HUES64 (cell line): ENCODE results near the gene TMPRSS2.

ENCODE experiments used
- H3K27ac ChIP-seq: 2 replicates; pipeline ENCODE4 v1.7.0; 2013; ENCODE audit warnings: low read depth, low read length, inconsistent platforms
- H3K27me3 ChIP-seq: 2 replicates; pipeline ENCODE4 v1.6.1; 2013; ENCODE audit warnings: mild to moderate bottlenecking, low read length; ENCODE audit not compliant: insufficient read depth
- H3K36me3 ChIP-seq: 2 replicates; pipeline ENCODE4 v1.6.1; 2013; ENCODE audit warnings: mild to moderate bottlenecking, low read length; ENCODE audit not compliant: insufficient read depth
- H3K4me1 ChIP-seq: 2 replicates; pipeline ENCODE4 v1.6.1; 2013; ENCODE audit warnings: mild to moderate bottlenecking, low read length, moderate library complexity; ENCODE audit not compliant: insufficient read depth
- H3K4me3 ChIP-seq: 2 replicates; pipeline ENCODE4 v1.5.1; 2013; ENCODE audit warnings: mild to moderate bottlenecking, low read length, moderate library complexity
- H3K9ac ChIP-seq: 2 replicates; pipeline ENCODE4 v1.6.1; 2013; ENCODE audit warnings: mild to moderate bottlenecking, low read depth, low read length
- H3K9me3 ChIP-seq: 2 replicates; pipeline ENCODE4 v1.6.1; 2013; ENCODE audit warnings: low read depth, low read length; ENCODE audit not compliant: insufficient read depth
- WGBS: fragments of 150-250, 120-280 bp; methylation state at CpG from one replicate; pipeline ENCODE4 v1.1.7; 2013; ENCODE audit warnings: missing lambda C conversion rate; 5-methylcytosine and 5-hydroxymethylcytosine counted together

Gene TMPRSS2

GRCh38 chr21:41480086-41480690 is 27.8 kb downstream of the TMPRSS2 start:
- H3K36me3 ChIP-seq: no peaks in the 10 kb centered on the region
- no peaks in the 10 kb centered on the region for H3K9me3 ChIP-seq
- H3K27me3 ChIP-seq: no peaks in the 10 kb centered on the region
- 95% methylated on average over 17 of the region's 17 CpGs for WGBS
- peaks cover 33% of the 10 kb centered on the region for H3K4me1 ChIP-seq
- H3K4me3 ChIP-seq: no peak overlapping the region
- no peak overlapping the region for H3K9ac ChIP-seq
- H3K27ac ChIP-seq: no peak overlapping the region

- H3K27ac ChIP-seq: no peak overlapping the region
- no peaks in the 10 kb centered on the region for H3K36me3 ChIP-seq
- H3K27me3 ChIP-seq: no peaks in the 10 kb centered on the region
- H3K4me1 ChIP-seq: peaks cover 33% of the 10 kb centered on the region
- no peak overlapping the region for H3K9ac ChIP-seq
- no peaks in the 10 kb centered on the region for H3K9me3 ChIP-seq
- WGBS: 66% methylated on average over 8 of the region's 8 CpGs
- no peak overlapping the region for H3K4me3 ChIP-seq
Observed at GRCh38 chr21:41479686-41480085, 28.3 kb downstream of the TMPRSS2 start.

DNA sequence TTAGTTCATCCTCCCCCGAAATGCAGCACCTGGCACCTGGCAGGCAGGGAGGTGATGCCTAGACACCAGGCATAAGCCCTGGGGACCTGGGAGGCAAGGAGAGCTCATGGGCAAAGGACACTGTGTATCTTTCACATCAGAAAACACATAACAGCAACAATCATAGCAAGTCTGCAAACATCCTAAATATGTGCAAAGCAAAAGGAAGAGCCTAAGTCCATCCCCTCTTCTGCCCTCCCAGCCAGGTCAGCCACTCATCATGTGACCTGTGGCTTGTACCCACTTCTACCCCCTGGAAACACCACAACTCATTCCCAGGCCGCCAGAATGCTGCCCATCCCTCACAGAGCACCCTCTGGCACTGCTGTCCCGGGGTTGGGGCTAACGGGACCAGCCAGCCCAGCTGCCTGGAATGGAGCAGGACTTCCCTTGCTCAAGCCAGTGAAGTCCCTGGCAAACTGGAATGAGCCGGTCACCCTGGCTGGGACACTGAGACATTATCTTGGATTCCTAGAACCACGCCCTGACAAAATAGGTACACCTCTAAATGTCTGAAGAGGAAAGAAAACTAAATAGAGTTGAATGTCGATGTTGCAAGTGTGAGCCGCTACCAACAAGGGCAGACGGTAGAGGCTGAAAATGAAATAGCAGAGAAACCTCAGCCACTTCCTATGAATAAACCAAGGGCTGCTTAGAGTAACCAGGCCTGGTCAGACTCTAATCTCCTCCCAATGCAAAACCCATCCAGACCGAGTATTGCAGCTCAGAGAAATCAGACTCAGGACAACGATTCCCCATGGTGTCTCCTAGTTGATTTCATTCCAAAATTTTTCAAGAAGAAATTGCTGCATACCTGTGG is 29.4 kb downstream of the TMPRSS2 start:
- H3K9ac ChIP-seq: 0 out of 2 replicates have a peak overlapping the region, but pooled peaks have one; percentile 6
- no peak overlapping the region for H3K4me3 ChIP-seq
- WGBS: 83% methylated on average over 11 of the region's 11 CpGs
- no peaks in the 10 kb centered on the region for H3K36me3 ChIP-seq
- no peaks in the 10 kb centered on the region for H3K27me3 ChIP-seq
- peak overlapping the region; percentile 80 for H3K27ac ChIP-seq
- H3K4me1 ChIP-seq: peaks cover 33% of the 10 kb centered on the region
- no peaks in the 10 kb centered on the region for H3K9me3 ChIP-seq

DNA sequence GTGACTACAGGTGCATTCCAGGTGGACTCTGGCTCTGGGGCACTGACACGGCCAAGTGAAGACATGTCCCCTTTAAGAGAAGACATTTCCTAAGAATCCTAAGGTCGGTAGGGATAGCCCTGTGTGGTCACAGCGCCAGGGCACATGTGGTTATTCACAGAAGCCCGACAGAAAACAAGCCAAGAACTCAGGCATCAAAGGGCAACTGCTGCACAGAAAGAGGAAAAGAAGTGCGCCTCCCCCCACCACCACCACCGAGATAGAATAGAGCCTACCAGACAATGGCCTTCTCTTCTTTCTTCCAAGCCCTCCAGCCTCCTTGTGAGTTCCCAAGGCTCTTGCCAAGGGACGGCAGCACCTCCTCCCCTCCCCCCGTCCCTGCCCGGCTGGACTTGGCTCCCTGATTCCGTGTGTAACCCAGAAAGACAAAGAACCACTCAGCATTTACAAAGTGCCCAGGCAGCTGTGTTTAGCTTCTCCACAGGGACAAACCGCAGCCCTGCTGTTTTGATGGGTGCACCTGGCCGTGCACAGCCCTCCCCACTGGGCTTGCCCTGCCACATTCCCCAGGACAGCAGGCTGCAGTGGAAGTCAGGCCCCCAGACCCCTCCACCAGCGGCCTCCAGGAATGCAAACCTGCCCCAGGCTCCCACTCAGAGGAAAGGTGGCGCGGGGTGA is 30.2 kb downstream of the TMPRSS2 start:
- peak overlapping the region; percentile 18; the same call in 1 of the 2 replicates for H3K4me3 ChIP-seq
- H3K9me3 ChIP-seq: no peaks in the 10 kb centered on the region
- WGBS: 15% methylated on average over 15 of the region's 15 CpGs
- peak overlapping the region; percentile 80 for H3K27ac ChIP-seq
- peaks cover 33% of the 10 kb centered on the region for H3K4me1 ChIP-seq
- H3K36me3 ChIP-seq: 0 out of 2 replicates have a peak, but pooled peaks cover 2% of the 10 kb centered on the region
- peak overlapping the region; percentile 6; the same call in 1 of the 2 replicates for H3K9ac ChIP-seq
- no peaks in the 10 kb centered on the region for H3K27me3 ChIP-seq

DNA sequence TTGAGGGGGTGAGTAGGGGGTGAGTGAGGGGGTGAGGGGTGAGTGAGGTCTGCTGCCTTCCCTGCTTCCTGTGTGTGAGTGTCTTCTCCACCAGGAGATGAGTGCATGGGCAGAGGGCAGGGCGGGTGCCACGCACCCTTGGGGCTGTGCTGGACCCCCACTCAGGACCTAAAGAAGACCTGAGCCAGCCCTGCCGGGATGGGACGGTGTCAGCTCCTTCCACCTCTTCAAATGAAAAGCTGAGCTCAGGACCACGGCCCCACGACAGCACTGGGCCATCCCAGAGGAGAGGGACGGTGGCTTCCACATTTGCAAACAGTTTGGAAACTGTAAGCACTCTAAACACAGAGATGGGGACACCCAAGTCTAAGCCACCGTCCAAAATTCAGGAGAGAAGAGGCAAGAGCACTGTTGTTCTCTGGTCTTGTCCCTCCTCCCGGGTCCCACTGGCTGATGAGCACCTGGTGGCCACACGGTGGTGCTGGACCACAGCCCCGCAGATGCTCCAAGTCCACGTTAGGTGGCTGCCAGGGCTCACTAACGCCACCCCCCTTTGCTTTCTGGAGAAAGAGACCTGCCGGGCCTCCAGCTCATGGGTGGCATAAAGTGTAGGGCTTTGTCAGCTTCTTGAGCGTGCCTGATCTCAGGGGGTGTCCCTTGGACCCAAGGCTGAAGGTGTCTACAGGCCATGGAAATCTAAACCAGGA is 32.1 kb downstream of the TMPRSS2 start:
- no peak overlapping the region for H3K9ac ChIP-seq
- H3K27me3 ChIP-seq: no peaks in the 10 kb centered on the region
- H3K4me3 ChIP-seq: no peak overlapping the region
- no peaks in the 10 kb centered on the region for H3K9me3 ChIP-seq
- no peak overlapping the region for H3K27ac ChIP-seq
- peaks cover 33% of the 10 kb centered on the region for H3K4me1 ChIP-seq
- H3K36me3 ChIP-seq: 0 out of 2 replicates have a peak, but pooled peaks cover 4% of the 10 kb centered on the region
- 84% methylated on average over 15 of the region's 15 CpGs for WGBS

- Histone ChIP-seq H3K36me3 (peaks cover 14% of the 10 kb centered on the region; the same call in 1 of the 2 replicates), H3K9me3 (no peaks in the 10 kb centered on the region), H3K27me3 (no peaks in the 10 kb centered on the region), H3K9ac (no peak overlapping the region), H3K4me3 (no peak overlapping the region), H3K4me1 (peaks cover 18% of the 10 kb centered on the region), H3K27ac (no peak overlapping the region)
- WGBS: 94% methylated on average over 32 of the region's 33 CpGs
Observed at GRCh38 chr21:41472753-41473548, 35.0 kb downstream of the TMPRSS2 start.

- Histone ChIP-seq H3K9me3 (no peaks in the 10 kb centered on the region), H3K36me3 (peaks cover 27% of the 10 kb centered on the region), H3K27me3 (no peaks in the 10 kb centered on the region), H3K4me1 (no peaks in the 10 kb centered on the region; the same call in 1 of the 2 replicates), H3K27ac (no peak overlapping the region), H3K4me3 (no peak overlapping the region), H3K9ac (no peak overlapping the region)
- 58% methylated on average over 4 of the region's 5 CpGs for WGBS
Observed at GRCh38 chr21:41470054-41470453, 37.9 kb downstream of the TMPRSS2 start.

- 96% methylated on average over 23 of the region's 23 CpGs for WGBS
- Histone ChIP-seq H3K27me3 (no peaks in the 10 kb centered on the region), H3K27ac (no peak overlapping the region), H3K4me1 (peaks cover 3% of the 10 kb centered on the region; the same call in 1 of the 2 replicates), H3K4me3 (no peak overlapping the region), H3K9me3 (peaks cover 13% of the 10 kb centered on the region), H3K9ac (no peak overlapping the region), H3K36me3 (peaks cover 33% of the 10 kb centered on the region)
Observed at GRCh38 chr21:41466024-41466820, 41.7 kb downstream of the TMPRSS2 start.

DNA sequence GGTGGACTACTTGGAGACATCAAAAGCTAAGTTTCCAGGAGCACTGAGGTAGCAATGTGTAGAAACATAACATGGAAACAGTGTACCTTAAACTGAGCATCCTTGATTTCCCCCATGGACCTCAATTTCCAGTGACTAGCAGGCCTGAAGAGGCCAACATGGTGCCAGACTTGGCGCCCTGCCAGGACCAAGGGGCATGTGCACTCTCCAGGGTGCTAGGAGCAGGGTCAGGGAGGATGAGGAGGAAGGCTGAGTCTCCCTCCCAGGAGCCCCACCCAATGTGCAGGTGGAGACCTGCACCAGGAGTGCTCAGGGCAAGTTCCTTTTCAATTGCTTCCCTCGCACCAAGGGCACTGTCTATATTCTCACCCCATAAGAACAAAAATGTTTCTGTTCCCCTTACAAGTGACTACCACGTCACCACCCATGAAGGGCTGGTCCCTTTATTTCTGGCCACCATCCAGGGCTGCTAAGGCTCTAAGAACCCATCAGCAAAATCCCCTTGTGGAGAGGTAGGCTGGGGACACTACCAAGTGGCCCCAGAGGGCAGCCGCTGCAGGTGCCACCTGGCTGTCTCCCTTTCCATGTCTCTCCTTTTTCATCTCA is 42.7 kb downstream of the TMPRSS2 start:
- peaks cover 4% of the 10 kb centered on the region; the same call in 1 of the 2 replicates for H3K4me1 ChIP-seq
- H3K9me3 ChIP-seq: peaks cover 13% of the 10 kb centered on the region
- H3K36me3 ChIP-seq: peaks cover 33% of the 10 kb centered on the region
- no peak overlapping the region for H3K9ac ChIP-seq
- 94% methylated on average over 4 of the region's 4 CpGs for WGBS
- no peak overlapping the region for H3K4me3 ChIP-seq
- no peak overlapping the region for H3K27ac ChIP-seq
- H3K27me3 ChIP-seq: no peaks in the 10 kb centered on the region
